Activated CD4-positive, alpha-beta T cell treated with anti-CD3 and anti-CD28 coated beads, Interleukin-2, Interleukin-4, amounts not matched to agents 100 ng/mL and 50 ng/mL, durations not matched to agents 16 hours and 8 hours (primary cell): ENCODE measurements around the gene FGFR2.

Source experiments
- DNase-seq: peaks from one replicate; pipeline ENCODE4 v3.0.0-alpha.2; 2020; ENCODE audit warnings: low spot score

FGFR2 gene

DNA sequence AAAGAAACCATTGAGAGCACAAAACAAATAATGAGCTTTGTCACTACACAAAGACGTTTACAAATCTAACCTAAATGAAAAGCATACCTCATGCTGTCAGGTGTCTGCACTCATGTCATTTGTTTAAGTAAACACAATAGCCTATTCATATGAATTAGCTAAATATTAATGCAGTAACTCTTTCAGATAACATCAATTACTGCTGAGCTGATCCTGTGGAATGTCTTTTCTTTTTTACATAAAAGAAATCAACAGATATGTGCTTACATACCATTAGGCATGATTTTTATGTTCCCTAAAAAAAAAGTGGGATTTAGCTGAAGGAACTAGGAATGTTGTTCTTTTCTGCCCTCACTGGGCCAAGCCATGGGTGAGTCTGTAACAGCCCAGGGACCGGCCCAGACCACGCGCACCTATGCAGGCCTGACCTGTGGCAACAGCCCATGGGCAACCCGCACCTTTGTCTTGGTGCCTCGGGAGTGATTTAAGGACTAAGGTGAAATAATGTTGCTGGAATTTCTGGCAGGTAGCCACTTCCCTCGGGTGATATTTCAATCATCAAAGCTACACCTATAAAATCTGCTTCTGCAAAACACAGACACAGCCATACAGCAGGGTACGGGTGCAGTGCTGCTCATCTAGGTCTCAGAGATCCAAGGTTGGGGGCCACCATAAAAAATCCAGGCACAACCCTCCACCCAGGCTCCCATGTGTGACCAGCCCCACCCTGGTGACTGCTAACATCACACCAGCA lies 44.6 kb downstream of the FGFR2 start:
- DNase-seq: no peak

DNA sequence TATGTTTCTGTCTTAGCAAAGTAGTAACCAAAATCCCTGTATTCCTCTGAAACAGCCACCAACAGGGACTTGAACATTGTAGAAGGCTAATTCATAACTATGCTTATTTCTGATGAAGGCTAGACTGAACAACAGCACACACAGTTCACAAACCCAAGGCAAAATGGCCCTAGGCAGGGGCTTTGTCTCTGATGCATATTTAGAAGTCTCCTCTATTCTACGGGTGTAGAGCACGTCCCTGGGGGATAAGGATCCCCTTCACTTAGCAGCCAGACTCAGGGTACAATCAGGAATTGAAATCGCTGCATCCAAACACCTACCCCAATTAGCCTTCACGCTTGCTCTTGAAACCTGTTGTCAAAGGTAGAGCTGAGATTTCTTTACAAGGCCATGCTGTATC lies 45.5 kb downstream of the FGFR2 start:
- no peak for DNase-seq

DNA sequence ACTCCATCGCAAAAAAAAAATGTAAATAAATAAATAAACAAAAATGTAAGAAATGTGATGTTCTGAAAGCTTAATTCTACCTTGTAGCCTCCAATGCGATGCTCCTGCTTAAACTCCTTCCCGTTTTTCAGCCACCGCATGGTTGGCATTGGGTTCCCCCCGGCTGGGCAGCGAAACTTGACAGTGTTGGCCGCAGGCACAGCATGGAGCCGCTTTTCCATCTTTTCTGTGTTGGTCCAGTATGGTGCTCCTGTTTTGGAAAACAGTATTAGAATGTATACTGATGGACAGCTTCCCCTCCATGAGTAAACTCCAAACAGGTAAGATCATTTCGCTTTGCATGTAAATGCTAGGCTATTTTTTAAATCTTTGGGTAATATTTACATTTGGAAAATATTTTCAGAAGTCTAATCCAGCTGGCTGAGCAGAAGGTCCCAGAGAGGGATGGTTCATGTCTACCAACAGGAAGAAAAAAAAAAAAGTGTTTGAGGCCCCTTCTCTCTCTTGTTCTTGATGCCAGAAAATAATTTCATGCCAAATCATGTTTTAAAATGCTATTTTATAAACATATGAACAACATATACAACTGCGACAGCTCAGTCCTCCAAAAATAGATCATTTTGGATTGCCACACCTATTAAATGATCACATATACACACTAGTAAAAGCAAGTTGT lies 46.9 kb downstream of the FGFR2 start:
- no peak for DNase-seq

GRCh38 chr10:121544301-121544869 lies 53.9 kb downstream of the FGFR2 start:
- DNase-seq: no peak

DNA sequence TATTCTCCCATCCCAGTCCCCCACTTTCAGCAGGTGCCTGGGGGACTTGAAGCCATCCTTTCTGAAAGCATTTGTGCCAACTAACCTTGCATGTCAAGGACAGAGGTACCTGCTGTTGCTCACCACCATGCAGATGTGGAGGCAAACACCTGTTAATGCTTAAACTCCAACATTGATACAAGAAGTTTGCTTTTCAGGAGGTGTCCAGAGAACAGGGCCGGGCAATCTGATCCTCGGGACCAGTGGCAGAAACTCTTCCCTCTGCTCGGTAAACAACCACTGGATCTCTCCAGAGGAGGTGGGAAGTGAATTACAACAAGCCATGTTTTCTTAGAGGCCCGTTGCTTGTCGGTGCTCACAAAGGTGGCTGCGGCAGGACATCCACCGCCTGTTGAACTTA lies 54.7 kb downstream of the FGFR2 start:
- DNase-seq: no peak

DNA sequence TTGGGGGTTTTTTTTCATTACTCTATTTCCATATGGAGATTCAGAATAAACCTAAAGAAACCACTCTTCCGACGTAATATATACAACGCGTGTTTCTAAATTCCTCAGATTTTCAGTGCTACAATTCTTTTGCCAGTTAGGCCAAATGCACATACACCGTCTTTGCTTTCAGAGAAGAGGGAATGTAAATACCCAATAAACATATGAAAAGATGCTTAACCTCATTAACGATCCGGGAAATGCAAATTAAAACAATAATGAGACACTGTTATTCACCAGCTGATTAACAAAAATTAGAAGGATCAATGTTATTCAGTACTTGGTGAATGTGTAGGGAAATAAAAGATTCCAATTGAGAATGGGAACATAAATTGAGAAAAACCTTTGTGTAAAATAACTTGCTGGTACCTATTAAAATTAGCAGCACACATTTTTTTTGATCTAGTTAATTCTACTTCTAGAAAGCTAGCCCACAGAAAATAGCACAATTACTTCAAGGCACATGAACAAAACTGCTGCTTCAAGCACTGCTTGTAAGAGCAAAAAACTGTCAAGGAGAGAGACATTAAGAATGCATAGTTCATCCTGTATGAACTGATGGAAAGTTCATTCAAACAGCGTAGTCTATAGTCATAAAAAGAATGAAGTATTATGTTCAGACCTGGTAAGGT lies 56.7 kb downstream of the FGFR2 start:
- no peak for DNase-seq

DNA sequence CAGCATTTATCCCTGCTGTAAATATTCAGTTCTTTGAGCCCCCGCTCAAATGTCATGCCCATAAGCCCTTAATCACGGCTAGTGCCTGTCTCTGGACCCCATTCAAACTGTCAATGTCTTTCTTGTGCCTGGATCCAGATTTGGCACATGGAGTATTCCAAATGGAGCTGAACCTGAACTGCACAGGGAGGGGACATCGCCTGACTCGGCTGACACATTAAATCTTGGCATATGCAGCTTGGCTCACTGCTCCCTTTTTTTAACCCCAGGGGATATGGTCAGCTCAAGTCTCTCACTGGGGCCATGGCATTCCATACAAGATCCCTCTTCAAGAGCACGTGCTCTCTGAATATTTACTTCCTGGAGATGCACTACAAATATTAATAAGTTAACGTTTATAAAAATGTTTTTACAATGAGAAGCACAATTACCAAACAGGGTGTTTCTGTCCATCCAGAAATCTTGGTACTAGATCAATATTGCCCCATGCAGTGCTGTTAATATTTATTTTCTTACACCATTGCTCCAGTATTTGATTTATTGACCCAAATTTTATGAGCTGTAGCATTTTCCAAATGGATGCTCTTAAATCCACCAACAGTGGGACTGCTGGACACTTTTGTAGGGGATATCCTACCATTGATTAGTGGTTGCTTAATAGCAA lies 57.4 kb downstream of the FGFR2 start:
- no peak for DNase-seq

GRCh38 chr10:121539786-121540185 lies 58.5 kb downstream of the FGFR2 start:
- DNase-seq: no peak

DNA sequence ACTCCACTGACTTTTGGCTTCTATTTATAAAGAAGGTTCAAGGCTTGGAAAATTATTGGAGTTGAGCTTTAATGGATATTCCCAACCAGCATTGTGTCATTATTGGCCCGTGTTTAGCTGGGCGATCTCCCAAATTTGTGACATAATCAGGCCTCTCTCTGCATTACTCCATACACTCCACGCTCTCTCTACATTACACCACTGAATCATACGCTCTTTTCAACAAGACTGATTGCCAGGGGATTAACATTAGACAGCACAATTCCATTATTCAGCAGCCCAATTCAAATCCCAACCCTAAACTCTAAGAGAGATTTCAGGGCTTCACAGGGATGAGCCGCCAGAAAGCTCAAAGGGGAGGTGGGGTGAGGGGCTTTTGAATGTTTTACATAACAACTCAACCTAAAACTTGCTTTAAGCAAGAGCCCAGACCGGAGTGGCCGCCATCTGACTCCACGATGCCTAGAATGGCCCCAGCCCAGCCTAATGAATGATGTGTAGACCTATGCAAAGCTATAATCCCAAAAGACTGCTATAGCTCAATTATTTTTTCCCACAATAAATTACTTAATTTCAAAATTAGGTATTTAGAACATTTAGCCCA lies 61.8 kb downstream of the FGFR2 start:
- no peak for DNase-seq

GRCh38 chr10:121535381-121535780 lies 62.9 kb downstream of the FGFR2 start:
- DNase-seq: no peak

GRCh38 chr10:121532292-121532864 lies 65.9 kb downstream of the FGFR2 start:
- DNase-seq: no peak

- DNase-seq: no peak
These were observed 66.4 kb downstream of the FGFR2 start for GRCh38 chr10:121531830-121532178.

DNA sequence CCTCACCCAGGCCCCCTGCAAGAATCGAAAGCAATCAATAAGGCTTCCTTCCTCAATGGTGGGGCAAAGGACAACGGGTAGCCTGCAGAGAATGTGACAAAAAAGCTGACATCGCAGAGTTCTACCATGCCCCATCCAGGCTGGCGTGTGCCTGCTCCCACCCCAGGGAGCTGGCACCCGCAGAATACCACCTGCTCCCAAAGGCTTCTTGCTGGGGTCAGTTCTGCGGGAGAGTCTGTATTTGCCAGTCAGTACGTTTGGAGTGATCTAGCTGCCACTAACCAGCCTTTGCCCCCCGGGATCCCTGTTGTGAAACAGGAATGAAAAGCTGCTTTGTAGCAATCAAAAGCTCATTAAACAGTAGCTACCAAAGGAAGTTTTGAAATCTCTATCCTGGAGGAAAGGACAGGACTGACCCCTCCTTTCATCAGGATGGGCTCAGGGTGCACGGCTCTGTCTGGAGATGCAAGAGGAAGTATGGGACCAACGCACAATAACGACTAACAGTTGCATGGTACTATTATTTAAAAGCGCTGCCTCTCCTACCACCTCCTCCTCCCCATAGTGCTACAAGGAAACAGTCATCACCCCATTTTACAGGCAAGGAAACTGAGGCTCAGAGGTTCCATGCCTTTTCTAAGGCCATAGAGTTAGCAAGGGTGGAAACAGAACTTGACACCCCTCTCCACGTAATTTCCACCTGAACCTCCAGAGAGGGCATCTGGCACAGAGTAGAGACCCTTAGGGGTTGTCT lies 67.0 kb downstream of the FGFR2 start:
- DNase-seq: no peak

- no peak for DNase-seq
These were observed 67.7 kb downstream of the FGFR2 start for GRCh38 chr10:121530481-121531075.

DNA sequence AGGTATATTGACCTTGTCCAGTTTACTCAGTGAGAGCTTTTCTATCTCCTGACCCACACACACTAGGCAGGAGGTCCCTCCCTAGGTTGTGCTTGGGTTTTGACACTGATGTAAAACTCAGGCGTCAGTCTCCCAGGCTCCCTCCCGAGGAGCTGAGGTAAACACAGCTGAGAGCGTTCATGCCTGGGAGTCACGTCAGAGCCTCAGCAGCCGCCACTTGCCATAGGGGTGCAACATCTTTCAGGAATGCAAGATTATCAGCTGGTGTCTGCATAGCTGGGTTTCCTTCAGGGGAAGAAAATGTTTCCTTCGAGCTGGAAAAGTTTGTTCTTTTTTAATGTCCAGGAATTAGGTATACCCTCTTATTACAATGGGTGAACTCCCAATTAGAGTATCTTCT lies 70.6 kb downstream of the FGFR2 start:
- no peak for DNase-seq

DNA sequence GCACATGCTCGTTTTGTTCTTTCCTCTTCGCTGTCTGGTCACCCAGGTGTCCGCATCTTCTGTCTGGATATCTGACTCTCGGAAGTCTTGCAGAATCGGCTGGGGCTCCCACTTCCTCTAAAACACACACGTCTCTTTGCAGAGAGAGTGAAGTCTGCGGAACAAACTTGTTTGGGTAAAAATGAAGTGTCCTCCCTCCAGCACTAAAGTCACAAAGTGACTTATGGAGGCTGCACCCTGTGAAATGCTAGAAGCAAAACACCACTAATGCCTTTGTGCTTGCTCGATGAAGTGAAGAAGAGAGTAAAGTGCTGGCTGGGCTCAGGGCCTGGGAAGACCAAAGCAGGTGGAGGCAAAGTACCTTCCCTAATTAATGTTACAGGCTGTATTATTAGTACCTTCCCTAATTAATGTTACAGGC lies 71.4 kb downstream of the FGFR2 start:
- DNase-seq: no peak

GRCh38 chr10:121526135-121526790 lies 72.0 kb downstream of the FGFR2 start:
- no peak for DNase-seq

DNA sequence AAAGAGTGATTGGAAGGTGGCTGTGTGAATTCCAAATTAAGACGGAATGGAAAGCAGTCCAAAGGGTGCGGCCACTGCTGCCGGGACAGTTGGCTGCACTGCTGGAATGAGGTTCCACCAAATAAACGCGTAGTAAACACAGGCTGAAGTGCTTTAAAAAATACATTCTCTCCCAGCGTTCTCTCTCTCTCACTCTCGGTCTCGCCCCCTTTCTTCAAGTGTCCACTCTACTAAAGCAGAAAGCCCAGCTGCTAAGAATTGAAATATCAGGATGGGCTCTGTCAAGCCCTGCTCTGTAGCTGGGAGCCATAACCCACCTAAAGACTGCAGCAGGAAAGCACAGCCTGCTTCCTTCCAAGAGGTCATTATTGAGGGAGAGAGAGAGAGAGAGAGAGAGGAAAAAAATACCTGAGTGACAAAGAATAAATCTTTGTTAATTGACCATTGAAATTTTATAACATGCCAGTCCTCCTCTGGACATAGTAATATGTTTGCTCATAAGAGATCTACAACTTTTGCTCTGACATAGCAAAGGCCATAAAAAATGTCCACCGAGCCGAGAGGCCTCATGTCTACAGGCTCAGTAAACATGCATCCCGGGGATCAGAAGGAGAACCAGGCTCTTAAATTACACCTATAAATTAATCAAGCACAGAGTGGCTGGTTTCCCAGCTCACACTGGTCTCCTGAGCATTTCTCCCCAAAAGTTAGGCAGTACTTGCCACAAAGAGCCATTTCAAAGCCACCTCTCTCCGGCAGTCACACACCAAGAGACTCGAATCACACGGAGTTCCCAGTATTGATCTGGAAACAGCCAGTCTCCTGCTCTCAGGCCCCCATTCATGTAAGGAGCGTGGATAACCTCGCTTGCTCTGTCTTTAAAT lies 72.8 kb downstream of the FGFR2 start:
- DNase-seq: no peak
